Endodermal cell (in vitro differentiated cells): ENCODE measurements around the gene KRTAP5-9. TPM values are rescaled to one million over a fixed set of nuclear protein-coding genes. Genes with fewer than 3 reads are reported as not detected.
"Not testable (repeated sequence)": the region's sequence is repeated elsewhere in the genome, so short reads cannot be mapped to it uniquely, and the experiment has no call there.

Experiments used
- DNase-seq: peaks from one replicate; pipeline ENCODE4 v3.0.0-alpha.2; 2017
- H3K27ac ChIP-seq: 2 replicates; pipeline ENCODE4 v1.5.1; 2013; ENCODE audit warnings: mild to moderate bottlenecking, low read depth, low read length, moderate library complexity
- H3K27me3 ChIP-seq: 2 replicates; pipeline ENCODE4 v1.6.1; 2013; ENCODE audit warnings: mild to moderate bottlenecking, low read length, moderate library complexity; ENCODE audit not compliant: insufficient read depth, control insufficient read depth, poor library complexity, severe bottlenecking
- H3K36me3 ChIP-seq: 2 replicates; pipeline ENCODE4 v1.7.0; 2013; ENCODE audit warnings: mild to moderate bottlenecking, low read length, moderate library complexity; ENCODE audit not compliant: control insufficient read depth, insufficient read depth
- H3K4me1 ChIP-seq: one replicate; pipeline ENCODE4 v1.7.0; 2013; ENCODE audit warnings: low read length; ENCODE audit not compliant: control insufficient read depth, insufficient read depth
- H3K4me3 ChIP-seq: 2 replicates; pipeline ENCODE4 v1.5.1; 2013; ENCODE audit warnings: mild to moderate bottlenecking, low read length, moderate library complexity
- H3K9ac ChIP-seq: 2 replicates; pipeline ENCODE4 v1.6.1; 2013; ENCODE audit warnings: mild to moderate bottlenecking, low read length, moderate library complexity; ENCODE audit not compliant: poor library complexity, severe bottlenecking; ENCODE audit errors: extremely low read depth
- H3K9me3 ChIP-seq: 2 replicates; pipeline ENCODE4 v1.6.1; 2013; ENCODE audit warnings: mild to moderate bottlenecking, low read length, moderate library complexity; ENCODE audit not compliant: control insufficient read depth
- H3K27ac Mint-ChIP-seq: 2 replicates; pipeline ENCODE4 v1.8.0; 2020; ENCODE audit warnings: mixed read lengths
- H3K27me3 Mint-ChIP-seq: 2 replicates; pipeline ENCODE4 v1.8.0; 2021; ENCODE audit warnings: mild to moderate bottlenecking, mixed read lengths; ENCODE audit not compliant: insufficient read depth
- H3K36me3 Mint-ChIP-seq: 2 replicates; pipeline ENCODE4 v1.8.0; 2020; ENCODE audit warnings: low read depth, mixed read lengths
- H3K4me1 Mint-ChIP-seq: 2 replicates; pipeline ENCODE4 v1.8.0; 2020; ENCODE audit warnings: mixed read lengths
- H3K4me3 Mint-ChIP-seq: 2 replicates; pipeline ENCODE4 v1.8.0; 2020; ENCODE audit warnings: mild to moderate bottlenecking, moderate library complexity, mixed read lengths
- H3K9me3 Mint-ChIP-seq: 2 replicates; pipeline ENCODE4 v1.8.0; 2020; ENCODE audit warnings: mild to moderate bottlenecking, mixed read lengths
- CTCF ChIP-seq: fragments of 200-600 bp; sonication (generic); conservative IDR thresholded peaks from 2 replicates; pipeline ENCODE4 v1.5.0; 2021; ENCODE audit warnings: antibody characterized with exemption, mild to moderate bottlenecking
- WGBS, 2 experiments: methylation state at CpG; one replicate each; pipeline versions ENCODE4 v1.1.5 to v1.1.7; 2013; ENCODE audit warnings: missing lambda C conversion rate in 2 of 2, mixed read lengths in 1 of 2; ENCODE audit not compliant: insufficient coverage in 1 of 2, insufficient read length in 1 of 2; 5-methylcytosine and 5-hydroxymethylcytosine counted together
- total RNA-seq, 2 donors: library from RNA; stranded (reverse); fragmentation: NEBNext Ultra II Directional in 1 of 2; extraction: Animal tissue kit (Norgen Biotek cat#: 25700) in 1 of 2; gene quantifications; 2 replicates in 1 of 2; 3 replicates in 1 of 2; pipeline ENCODE4 v1.2.1, GENCODE V29; 2021

The KRTAP5-9 gene
- total RNA-seq, 2 donors from 2014 or later: 0.31 TPM; not detected in 1

DNA sequence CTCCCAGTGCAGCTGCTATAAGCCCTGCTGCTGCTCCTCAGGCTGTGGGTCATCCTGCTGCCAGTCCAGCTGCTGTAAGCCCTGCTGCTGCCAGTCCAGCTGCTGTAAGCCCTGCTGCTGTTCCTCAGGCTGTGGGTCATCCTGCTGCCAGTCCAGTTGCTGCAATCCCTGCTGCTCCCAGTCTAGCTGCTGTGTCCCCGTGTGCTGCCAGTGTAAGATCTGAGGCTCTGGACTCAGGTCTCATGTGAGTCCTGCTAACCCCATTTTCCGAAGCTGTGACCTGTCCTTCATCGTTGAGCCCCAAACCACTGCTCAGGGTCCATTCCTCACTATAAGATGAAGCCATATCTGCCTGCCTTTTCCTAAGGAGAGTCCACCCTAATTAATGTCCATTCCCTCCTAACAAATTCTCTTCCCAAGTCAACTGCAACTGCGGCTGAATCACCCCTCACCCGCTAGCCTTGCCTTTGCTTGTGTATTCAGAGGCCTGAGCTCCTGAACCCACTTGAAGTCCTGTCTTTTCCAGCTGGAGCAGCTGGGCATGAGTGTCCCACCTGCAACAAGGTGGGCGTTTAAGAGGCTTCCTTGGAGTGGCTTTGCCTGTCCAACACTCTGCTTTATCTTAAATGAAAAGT, 20.5 kb upstream of the KRTAP5-9 start:
- no peak overlapping the region for H3K27ac ChIP-seq
- H3K27ac Mint-ChIP-seq: peak overlapping the region; percentile 38
- no peaks in the 10 kb centered on the region for H3K9me3 ChIP-seq
- no peak overlapping the region for H3K9ac ChIP-seq
- H3K36me3 Mint-ChIP-seq: no peaks in the 10 kb centered on the region
- no peak overlapping the region for H3K4me3 Mint-ChIP-seq
- no peaks in the 10 kb centered on the region for H3K9me3 Mint-ChIP-seq
- no peaks in the 10 kb centered on the region for H3K27me3 ChIP-seq
- peaks cover 10% of the 10 kb centered on the region for H3K4me1 Mint-ChIP-seq
- TF ChIP-seq CTCF: no peak
- no peaks in the 10 kb centered on the region for H3K4me1 ChIP-seq
- no peaks in the 10 kb centered on the region for H3K36me3 ChIP-seq
- WGBS, 2 experiments: 91 to 99% methylated on average over 6 of the region's 6 CpGs
- H3K4me3 ChIP-seq: no peak overlapping the region
- peak; percentile 38 for DNase-seq
- no peaks in the 10 kb centered on the region for H3K27me3 Mint-ChIP-seq

- Mint-ChIP-seq H3K4me1 (peaks cover 19% of the 10 kb centered on the region), H3K27me3 (no peaks in the 10 kb centered on the region), H3K36me3 (no peaks in the 10 kb centered on the region), H3K9me3 (no peaks in the 10 kb centered on the region), H3K27ac (no peak overlapping the region), H3K4me3 (no peak overlapping the region)
- no peak for TF ChIP-seq CTCF
- H3K9me3 ChIP-seq: no peaks in the 10 kb centered on the region
- 92 to 93% methylated on average over 3 to 11 of the region's 11 CpGs for WGBS, 2 experiments
- DNase-seq: peak; percentile 20
- no peaks in the 10 kb centered on the region for H3K36me3 ChIP-seq
- H3K4me3 ChIP-seq: no peak overlapping the region
- no peaks in the 10 kb centered on the region for H3K4me1 ChIP-seq
- no peak overlapping the region for H3K9ac ChIP-seq
- no peak overlapping the region for H3K27ac ChIP-seq
- no peaks in the 10 kb centered on the region for H3K27me3 ChIP-seq
These were observed 17.6 kb upstream of the KRTAP5-9 start for GRCh38 chr11:71530602-71531001.

- DNase-seq: no peak
- H3K27me3 Mint-ChIP-seq: no peaks in the 10 kb centered on the region
- no peak overlapping the region for H3K4me3 Mint-ChIP-seq
- H3K36me3 Mint-ChIP-seq: no peaks in the 10 kb centered on the region
- H3K27me3 ChIP-seq: no peaks in the 10 kb centered on the region
- TF ChIP-seq CTCF: no peak
- H3K4me3 ChIP-seq: no peak overlapping the region
- no peaks in the 10 kb centered on the region for H3K4me1 ChIP-seq
- H3K9me3 Mint-ChIP-seq: no peaks in the 10 kb centered on the region
- no peaks in the 10 kb centered on the region for H3K9me3 ChIP-seq
- H3K27ac Mint-ChIP-seq: no peak overlapping the region
- 85 to 87% methylated on average over 10 of the region's 10 CpGs for WGBS, 2 experiments
- peaks cover 19% of the 10 kb centered on the region for H3K4me1 Mint-ChIP-seq
- no peak overlapping the region for H3K27ac ChIP-seq
- no peak overlapping the region for H3K9ac ChIP-seq
- H3K36me3 ChIP-seq: no peaks in the 10 kb centered on the region
These were observed 16.1 kb upstream of the KRTAP5-9 start for GRCh38 chr11:71532036-71532610.

GRCh38 chr11:71534711-71535608, 13.3 kb upstream of the KRTAP5-9 start:
- Mint-ChIP-seq H3K4me1 (peaks cover 19% of the 10 kb centered on the region), H3K27ac (peak overlapping the region; percentile 55)
- not testable (repeated sequence) for H3K36me3 ChIP-seq, H3K4me3 Mint-ChIP-seq, H3K4me1 ChIP-seq, H3K27ac ChIP-seq, H3K9ac ChIP-seq, H3K9me3 ChIP-seq, H3K4me3 ChIP-seq, H3K27me3 ChIP-seq, H3K27me3 Mint-ChIP-seq, H3K36me3 Mint-ChIP-seq, H3K9me3 Mint-ChIP-seq, DNase-seq
- 84 to 90% methylated on average over 8 to 17 of the region's 17 CpGs for WGBS, 2 experiments
